Ovary (tissue), 3 donors: ENCODE measurements around the gene GABBR2.

Source experiments
- CTCF ChIP-seq, 3 donors: fragments of 450-650 bp in 2 of 3; fragments of 200-600 bp in 1 of 3; IDR thresholded peaks; one replicate each; pipeline versions ENCODE4 v1.5.1 to v1.8.0; 2016 to 2022; ENCODE audit warnings: antibody characterized with exemption in 3 of 3, mild to moderate bottlenecking in 1 of 3
- EP300 ChIP-seq: sonication (generic); formaldehyde crosslinking; IDR thresholded peaks from one replicate; pipeline ENCODE4 v1.6.1; 2017; ENCODE audit warnings: antibody characterized with exemption
- POLR2A ChIP-seq: fragments of 450-650 bp; IDR thresholded peaks from one replicate; pipeline ENCODE4 v1.6.1; 2017; ENCODE audit warnings: antibody characterized with exemption, mild to moderate bottlenecking, moderate library complexity
- donor health status: DM: no; HTN: no; CAD: no.

GRCh38 chr9:98402019-98402840, 306.5 kb downstream of the GABBR2 start:
- TF ChIP-seq CTCF (IDR thresholded peaks at IDR 0.05) (no peak), EP300 (no peak), POLR2A (no peak)
